Activated CD4-positive, alpha-beta T cell treated with anti-CD3 and anti-CD28 coated beads, Interleukin-2, amount 50 U/mL, for 4 hours (primary cell): ENCODE results near the gene MAN2B1.
"Not testable (repeated sequence)": the region's sequence is repeated elsewhere in the genome, so short reads cannot be mapped to it uniquely, and the experiment has no call there.

ENCODE experiments used
- DNase-seq, 2 experiments: peaks; one replicate each; pipeline ENCODE4 v3.0.0-alpha.2; 2020

The MAN2B1 gene

GRCh38 chr19:12656899-12657571, 9.5 kb downstream of the MAN2B1 start:
- DNase-seq: no peak

- no peak for DNase-seq
These were observed 11.0 kb downstream of the MAN2B1 start for GRCh38 chr19:12655546-12655945.

- DNase-seq: no peak
These were observed 14.3 kb downstream of the MAN2B1 start for GRCh38 chr19:12652219-12652618.

GRCh38 chr19:12649941-12650340, 16.6 kb downstream of the MAN2B1 start:
- DNase-seq: no peak

- DNase-seq: no peak
These were observed 18.5 kb downstream of the MAN2B1 start for GRCh38 chr19:12648088-12648487.

GRCh38 chr19:12647490-12648071, 19.0 kb downstream of the MAN2B1 start:
- no peak for DNase-seq

- no peak for DNase-seq
These were observed 19.5 kb downstream of the MAN2B1 start for GRCh38 chr19:12647047-12647446.

- DNase-seq: no peak
These were observed 20.0 kb downstream of the MAN2B1 start for GRCh38 chr19:12646551-12646950.

- DNase-seq: not testable (repeated sequence)
These were observed 22.8 kb downstream of the MAN2B1 start for GRCh38 chr19:12643716-12644115.

- no peak for DNase-seq
These were observed 24.0 kb downstream of the MAN2B1 start for GRCh38 chr19:12642506-12642905.

- no peak for DNase-seq
These were observed 25.1 kb downstream of the MAN2B1 start for GRCh38 chr19:12641456-12641855.

- DNase-seq: peak; percentile 86 to 87
These were observed 26.5 kb downstream of the MAN2B1 start for GRCh38 chr19:12639901-12640613.

- DNase-seq: no peak
These were observed 27.8 kb downstream of the MAN2B1 start for GRCh38 chr19:12638611-12639182.

GRCh38 chr19:12636631-12637030, 29.9 kb downstream of the MAN2B1 start:
- no peak for DNase-seq

GRCh38 chr19:12629215-12629614, 37.3 kb downstream of the MAN2B1 start:
- no peak for DNase-seq

GRCh38 chr19:12628040-12629022, 38.2 kb downstream of the MAN2B1 start:
- DNase-seq: no peak

GRCh38 chr19:12626958-12627357, 39.6 kb downstream of the MAN2B1 start:
- no peak for DNase-seq

- DNase-seq: no peak
These were observed 43.0 kb downstream of the MAN2B1 start for GRCh38 chr19:12623361-12624031.

- DNase-seq: not testable (repeated sequence)
These were observed 45.1 kb downstream of the MAN2B1 start for GRCh38 chr19:12621253-12622024.

GRCh38 chr19:12617646-12618045, 48.9 kb downstream of the MAN2B1 start:
- DNase-seq: no peak

- no peak for DNase-seq
These were observed 55.2 kb downstream of the MAN2B1 start for GRCh38 chr19:12611361-12611699.
